HAP-1 (cell line): Measurements from ENCODE around the gene GSTA5.
"Not testable (repeated sequence)": the region's sequence is repeated elsewhere in the genome, so short reads cannot be mapped to it uniquely, and the experiment has no call there.

Experiments used
- DNase-seq, 2 experiments: peaks; one replicate each; pipeline ENCODE4 v3.0.0-alpha.2; 2016 to 2020; ENCODE audit warnings: low spot score in 2 of 2
- H3K27me3 ChIP-seq: fragments of 250-450 bp; sonication (Bioruptor Pico); 2 replicates; pipeline ENCODE4 v1.5.1; 2020; ENCODE audit warnings: low read depth, mild to moderate bottlenecking, moderate library complexity
- H3K36me3 ChIP-seq: fragments of 250-450 bp; sonication (Bioruptor Pico); replicated peaks from 2 replicates; pipeline ENCODE4 v1.5.1; 2020; ENCODE audit warnings: mild to moderate bottlenecking
- H3K4me1 ChIP-seq: fragments of 250-450 bp; sonication (Bioruptor Pico); 2 replicates; pipeline ENCODE4 v1.5.1; 2020; ENCODE audit warnings: mild to moderate bottlenecking
- H3K4me3 ChIP-seq: fragments of 250-450 bp; sonication (Bioruptor Pico); 2 replicates; pipeline ENCODE4 v1.5.1; 2020; ENCODE audit warnings: mild to moderate bottlenecking, moderate library complexity
- H3K9me3 ChIP-seq: fragments of 250-450 bp; sonication (Bioruptor Pico); 2 replicates; pipeline ENCODE4 v1.5.1; 2020; ENCODE audit warnings: mild to moderate bottlenecking, moderate library complexity
- in situ Hi-C: fragments of 300-500 bp; cut with MboI; formaldehyde crosslinking; loops from 3 replicates; pipeline ENCODE4 v1.14.3; 2020; ENCODE audit warnings: low sequenced_read_pairs, inconsistent platforms, mixed read lengths

The GSTA5 gene

GRCh38 chr6:52840763-52841585, at the start of gene GSTA5:
TSS of gene GSTA5 (minus strand) at chr6:52840813.
- Histone ChIP-seq H3K36me3 (no peaks in the 10 kb centered on the region), H3K4me1 (peaks cover 2% of the 10 kb centered on the region; the same call in 1 of the 2 replicates), H3K4me3 (no peak within 1 kb of the TSS), H3K27me3 (no peaks in the 10 kb centered on the region), H3K9me3 (no peaks in the 10 kb centered on the region)
- DNase-seq: no peak
- in situ Hi-C loops: no loop called here

GRCh38 chr6:52890018-52890417, 49.4 kb upstream of the GSTA5 start:
- Histone ChIP-seq H3K4me1 (no peaks in the 10 kb centered on the region), H3K4me3 (no peak overlapping the region), H3K27me3 (no peaks in the 10 kb centered on the region), H3K36me3 (peaks cover 3% of the 10 kb centered on the region; the same call in 1 of the 2 replicates), H3K9me3 (no peaks in the 10 kb centered on the region; the same call in 1 of the 2 replicates)
- in situ Hi-C loops: no loop called here
- DNase-seq: no peak

GRCh38 chr6:52887910-52888524, 47.4 kb upstream of the GSTA5 start:
- Histone ChIP-seq H3K36me3 (no peaks in the 10 kb centered on the region), H3K9me3 (no peaks in the 10 kb centered on the region), H3K4me3 (no peak overlapping the region), H3K27me3 (no peaks in the 10 kb centered on the region), H3K4me1 (no peaks in the 10 kb centered on the region)
- in situ Hi-C loops: loop anchor here (10.0 kb wide), 1 partner anchor 107 kb away; the partner anchor contains the start of gene GSTA4
- DNase-seq: no peak

GRCh38 chr6:52881996-52882841, 41.6 kb upstream of the GSTA5 start:
- no peaks in the 10 kb centered on the region for H3K36me3 ChIP-seq
- no peaks in the 10 kb centered on the region for H3K27me3 ChIP-seq
- DNase-seq: peak; percentile 83 to 88
- no peaks in the 10 kb centered on the region; the same call in 1 of the 2 replicates for H3K4me1 ChIP-seq
- peak overlapping the region; percentile 35 for H3K4me3 ChIP-seq
- in situ Hi-C loops: loop anchor here (10.0 kb wide), 1 partner anchor 113 kb away; the partner anchor contains the start of gene GSTA4
- no peaks in the 10 kb centered on the region for H3K9me3 ChIP-seq

GRCh38 chr6:52881662-52881995, 41.0 kb upstream of the GSTA5 start:
- Histone ChIP-seq H3K36me3 (no peaks in the 10 kb centered on the region), H3K4me1 (no peaks in the 10 kb centered on the region; the same call in 1 of the 2 replicates), H3K4me3 (no peak overlapping the region), H3K9me3 (no peaks in the 10 kb centered on the region), H3K27me3 (no peaks in the 10 kb centered on the region)
- in situ Hi-C loops: loop anchor here (10.0 kb wide), 1 partner anchor 113 kb away; the partner anchor contains the start of gene GSTA4
- no peak for DNase-seq

GRCh38 chr6:52877786-52878185, 37.2 kb upstream of the GSTA5 start:
- no peak overlapping the region for H3K4me3 ChIP-seq
- in situ Hi-C loops: no loop called here
- no peak for DNase-seq

GRCh38 chr6:52877168-52877567, 36.6 kb upstream of the GSTA5 start:
- Histone ChIP-seq H3K4me3 (no peak overlapping the region), H3K27me3 (no peaks in the 10 kb centered on the region), H3K36me3 (no peaks in the 10 kb centered on the region), H3K4me1 (peaks cover 2% of the 10 kb centered on the region; the same call in 1 of the 2 replicates), H3K9me3 (no peaks in the 10 kb centered on the region)
- in situ Hi-C loops: no loop called here
- DNase-seq: no peak

More at GRCh38 chr6:52877786-52878185, 37.2 kb upstream of the GSTA5 start:
- Histone ChIP-seq H3K4me1 (peaks cover under 1% of the 10 kb centered on the region; the same call in 1 of the 2 replicates), H3K27me3 (no peaks in the 10 kb centered on the region), H3K9me3 (no peaks in the 10 kb centered on the region), H3K36me3 (no peaks in the 10 kb centered on the region)

GRCh38 chr6:52876056-52876787, 35.6 kb upstream of the GSTA5 start:
- in situ Hi-C loops: no loop called here
- H3K4me1 ChIP-seq: 0 out of 2 replicates have a peak, but pooled peaks cover 2% of the 10 kb centered on the region
- no peaks in the 10 kb centered on the region for H3K27me3 ChIP-seq
- DNase-seq: no peak
- no peaks in the 10 kb centered on the region for H3K36me3 ChIP-seq
- H3K4me3 ChIP-seq: no peak overlapping the region
- no peaks in the 10 kb centered on the region for H3K9me3 ChIP-seq

GRCh38 chr6:52872031-52872430, 31.4 kb upstream of the GSTA5 start:
- peak in 1 of 2 experiments; percentile 63 for DNase-seq
- no peak overlapping the region for H3K4me3 ChIP-seq
- H3K4me1 ChIP-seq: 0 out of 2 replicates have a peak, but pooled peaks cover 2% of the 10 kb centered on the region
- no peaks in the 10 kb centered on the region for H3K9me3 ChIP-seq
- in situ Hi-C loops: no loop called here
- no peaks in the 10 kb centered on the region for H3K27me3 ChIP-seq
- H3K36me3 ChIP-seq: no peaks in the 10 kb centered on the region

- no peak for DNase-seq
- Histone ChIP-seq H3K36me3 (no peaks in the 10 kb centered on the region), H3K4me3 (no peak overlapping the region), H3K9me3 (no peaks in the 10 kb centered on the region), H3K4me1 (0 out of 2 replicates have a peak, but pooled peaks cover 2% of the 10 kb centered on the region), H3K27me3 (no peaks in the 10 kb centered on the region)
- in situ Hi-C loops: no loop called here
These were observed 31.0 kb upstream of the GSTA5 start for GRCh38 chr6:52871621-52872020.

GRCh38 chr6:52870335-52871091, 29.9 kb upstream of the GSTA5 start:
- in situ Hi-C loops, H3K4me3 ChIP-seq, H3K36me3 ChIP-seq, H3K27me3 ChIP-seq, H3K9me3 ChIP-seq, H3K4me1 ChIP-seq, DNase-seq: not testable (repeated sequence)

GRCh38 chr6:52868899-52869298, 28.3 kb upstream of the GSTA5 start:
- H3K4me1 ChIP-seq, DNase-seq, H3K27me3 ChIP-seq, in situ Hi-C loops, H3K9me3 ChIP-seq, H3K36me3 ChIP-seq, H3K4me3 ChIP-seq: not testable (repeated sequence)
